Activated CD4-positive, alpha-beta T cell treated with anti-CD3 and anti-CD28 coated beads, Interleukin-2, Interleukin-4, amounts not matched to agents 100 ng/mL and 50 ng/mL, durations not matched to agents 16 hours and 8 hours (primary cell): ENCODE measurements around the gene FOXO1.

Experiments used
- DNase-seq: peaks from one replicate; pipeline ENCODE4 v3.0.0-alpha.2; 2020; ENCODE audit warnings: low spot score

Gene FOXO1

GRCh38 chr13:40506592-40507446 lies 159.6 kb downstream of the FOXO1 start:
- DNase-seq: no peak
